GM19099 (cell line): ENCODE data around the gene ISCU.

Source experiments
- POLR2A ChIP-seq: IDR thresholded peaks from 3 replicates; pipeline ENCODE4 v1.6.1; 2011; ENCODE audit warnings: low read depth; ENCODE audit not compliant: insufficient read length; ENCODE audit errors: extremely low read depth

ISCU gene

GRCh38 chr12:108603743-108604142 is 41.3 kb downstream of the ISCU start:
- TF ChIP-seq POLR2A, result no peak

- TF ChIP-seq POLR2A, result no peak
Observed at GRCh38 chr12:108604208-108604941, 42.0 kb downstream of the ISCU start.

GRCh38 chr12:108605000-108605689 is 42.7 kb downstream of the ISCU start:
- TF ChIP-seq POLR2A, result no peak

DNA sequence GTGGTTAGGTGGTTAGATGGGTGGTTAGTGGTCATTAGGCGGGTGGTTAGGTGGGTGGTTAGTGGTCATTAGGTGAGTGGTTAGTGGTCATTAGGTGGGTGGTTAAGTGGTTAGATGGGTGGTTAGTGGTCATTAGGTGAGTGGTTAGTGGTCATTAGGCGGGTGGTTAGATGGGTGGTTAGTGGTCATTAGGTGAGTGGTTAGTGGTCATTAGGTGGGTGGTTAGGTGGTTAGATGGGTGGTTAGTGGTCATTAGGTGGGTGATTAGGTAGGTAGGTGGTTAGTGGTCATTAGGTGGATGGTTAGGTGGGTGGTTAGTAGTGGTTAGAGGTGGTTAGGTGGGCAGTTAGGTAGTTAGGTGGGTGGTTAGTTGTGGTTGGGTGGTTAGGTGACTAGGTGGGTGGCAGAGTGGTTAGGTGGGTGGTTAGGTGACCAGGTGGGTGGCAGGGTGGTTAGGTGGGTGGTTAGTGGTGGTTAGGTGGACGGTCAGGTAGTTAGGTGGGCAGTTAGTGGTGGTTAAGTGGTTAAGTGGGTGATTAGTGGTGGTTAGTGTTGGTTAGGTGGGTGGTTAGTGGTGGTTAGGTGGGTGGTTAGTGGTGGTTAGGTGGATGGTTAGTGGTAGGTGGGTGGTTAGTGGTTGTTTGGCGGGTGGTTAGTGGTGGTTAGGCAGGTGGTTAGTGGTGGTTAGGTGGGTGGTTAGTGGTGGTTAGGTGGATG is 43.5 kb downstream of the ISCU start:
- TF ChIP-seq POLR2A, result no peak

DNA sequence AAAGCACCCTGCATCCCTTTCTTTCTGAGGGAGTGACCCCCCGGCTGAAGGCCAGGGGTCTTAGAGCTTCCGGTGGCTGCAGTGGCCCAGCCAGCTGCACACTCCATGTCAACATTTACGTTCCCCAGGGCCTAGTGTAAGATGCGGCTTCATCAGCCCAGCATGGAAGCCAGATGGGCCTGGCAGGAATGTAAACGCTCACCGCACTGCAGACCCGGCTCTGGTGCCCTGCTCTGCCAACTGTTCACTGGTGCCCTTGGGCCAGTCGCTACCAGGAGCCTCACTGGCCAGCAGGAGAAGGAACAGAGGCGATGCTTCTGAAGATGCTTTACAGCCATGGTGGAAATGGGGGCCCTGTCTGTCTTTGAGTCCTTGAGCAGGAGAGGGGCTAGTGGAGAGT is 44.1 kb downstream of the ISCU start:
- TF ChIP-seq POLR2A, result no peak

DNA sequence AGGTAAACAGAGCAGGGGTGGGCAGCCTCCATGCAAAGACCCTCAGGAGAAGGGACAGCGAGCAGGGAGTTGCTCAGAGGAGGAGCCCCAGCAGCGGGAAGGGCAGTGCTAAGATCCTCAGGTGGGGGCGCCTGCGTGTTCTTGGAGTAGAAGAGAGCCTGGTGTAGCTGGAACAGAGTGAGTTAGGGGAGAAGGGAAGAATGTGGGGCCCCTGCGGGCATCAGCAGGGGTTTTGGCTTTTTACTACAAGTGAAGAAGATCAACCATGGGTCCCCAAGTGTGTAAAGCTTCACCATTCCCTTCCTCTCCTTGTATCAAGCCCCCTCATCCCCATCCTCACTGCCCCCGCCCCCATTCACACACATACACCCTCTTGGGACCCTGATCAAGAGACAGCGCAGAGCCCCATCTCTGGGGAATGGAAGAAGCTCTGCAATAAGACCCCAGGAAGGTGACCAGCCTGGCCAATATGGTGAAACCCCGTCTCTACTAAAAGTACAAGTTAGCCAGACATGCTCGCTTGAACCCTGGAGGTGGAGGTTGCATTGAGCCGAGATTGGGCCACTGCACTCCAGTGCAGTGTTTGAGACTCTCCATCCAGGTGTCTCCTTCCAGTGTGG is 45.7 kb downstream of the ISCU start:
- no peak for TF ChIP-seq POLR2A

DNA sequence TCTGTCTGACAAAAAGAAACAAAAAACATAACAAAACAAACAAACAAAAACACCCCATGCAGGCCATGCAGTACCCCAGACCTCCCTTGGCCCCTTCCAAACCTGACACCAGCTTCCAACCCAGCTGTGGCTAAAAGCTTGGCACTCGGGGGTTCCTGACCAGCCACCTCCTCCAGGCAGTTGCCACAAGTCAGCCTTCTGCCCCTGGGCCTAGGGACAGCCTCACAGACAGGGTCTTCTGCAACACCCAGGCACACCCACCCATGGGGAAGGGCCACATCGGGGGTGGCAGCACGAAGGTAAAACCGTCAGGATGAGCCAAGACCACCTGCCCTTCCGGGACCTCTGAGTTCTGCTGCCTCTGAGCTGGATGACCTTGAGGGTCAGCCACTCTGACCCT is 46.2 kb downstream of the ISCU start:
- no peak for TF ChIP-seq POLR2A

GRCh38 chr12:108609537-108610335 is 47.3 kb downstream of the ISCU start:
- TF ChIP-seq POLR2A, result no peak

- TF ChIP-seq POLR2A, result no peak
Observed at GRCh38 chr12:108610336-108610815, 48.0 kb downstream of the ISCU start.

DNA sequence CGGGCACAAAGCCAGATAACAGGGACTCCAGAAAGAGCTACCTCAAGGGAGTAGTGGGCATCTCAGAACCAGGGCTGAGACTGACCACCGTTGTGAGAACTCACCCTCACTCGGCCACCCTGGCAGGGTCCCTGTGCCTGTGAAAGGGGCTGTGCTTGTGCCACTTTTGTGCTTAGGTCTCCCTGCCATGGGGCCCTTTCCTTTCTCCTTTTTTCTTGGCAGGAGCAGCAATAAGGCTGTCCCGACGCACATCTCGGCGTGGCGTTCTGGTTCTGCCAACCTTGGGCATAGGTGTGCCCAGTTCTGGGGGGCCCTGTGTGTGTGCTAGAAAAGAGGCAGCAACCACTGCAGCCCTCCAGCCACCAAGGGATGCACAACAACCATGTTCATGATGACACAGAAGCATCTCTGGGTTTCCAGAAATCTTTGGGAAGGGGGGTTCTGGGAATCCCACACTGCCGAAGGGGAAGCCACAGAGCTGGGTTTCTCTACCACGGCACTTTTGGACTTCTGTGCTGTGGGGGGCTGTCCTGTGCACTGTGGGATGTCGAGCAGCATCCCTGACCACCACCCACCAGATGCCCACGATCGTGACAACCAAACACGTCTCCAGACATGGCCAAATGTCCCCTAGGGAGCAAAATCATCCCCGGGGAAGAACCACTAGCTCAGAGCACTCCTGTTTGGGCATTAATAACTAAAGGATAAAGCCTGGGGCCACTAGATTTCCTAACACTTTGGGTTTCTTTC is 48.6 kb downstream of the ISCU start:
- TF ChIP-seq POLR2A, result no peak

GRCh38 chr12:108611884-108612415 is 49.6 kb downstream of the ISCU start:
- no peak for TF ChIP-seq POLR2A

- TF ChIP-seq POLR2A, result no peak
Observed at GRCh38 chr12:108612788-108613282, 50.4 kb downstream of the ISCU start.

DNA sequence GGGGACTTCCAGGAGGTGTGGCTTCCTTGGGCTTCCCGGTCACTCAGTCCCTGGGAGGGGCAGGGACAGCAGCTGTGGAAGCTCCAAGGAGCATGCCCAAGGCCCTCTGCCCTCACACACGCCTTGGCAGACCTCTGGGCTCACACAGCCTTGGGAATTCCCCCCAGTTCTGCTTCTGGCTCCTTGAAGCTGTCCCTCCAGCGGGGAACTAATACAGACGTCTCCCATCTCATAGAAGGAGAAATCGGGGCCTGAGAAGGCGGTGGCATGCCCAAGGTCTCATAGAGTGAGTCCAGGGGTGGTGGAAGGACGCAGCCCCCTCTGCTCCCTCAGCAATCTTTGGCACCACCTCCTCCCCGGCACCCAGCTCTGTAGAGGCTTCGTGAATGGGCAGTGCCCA is 51.2 kb downstream of the ISCU start:
- TF ChIP-seq POLR2A, result no peak
